Left renal cortex interstitium (tissue), 4 donors: ENCODE data around the gene PHF21B. TPM values are rescaled to one million over a fixed set of nuclear protein-coding genes. Genes with fewer than 3 reads are reported as not detected.

Experiments
- DNase-seq, 4 donors: peaks; one replicate each; pipeline ENCODE4 v3.0.0-alpha.2; 2013; ENCODE audit warnings: low read depth in 4 of 4, low spot score in 2 of 4, missing footprints in 1 of 4
- polyA plus RNA-seq, 4 donors: library from polyadenylated mRNA; unstranded; fragments of 120-200 nt; gene quantifications; one replicate each; pipeline ENCODE4 v1.2.1, GENCODE V29; 2013; ENCODE audit not compliant: insufficient read length in 4 of 4

PHF21B gene
- polyA plus RNA-seq, 4 donors: 3.6 to 8.9 (median 6.2) TPM

DNA sequence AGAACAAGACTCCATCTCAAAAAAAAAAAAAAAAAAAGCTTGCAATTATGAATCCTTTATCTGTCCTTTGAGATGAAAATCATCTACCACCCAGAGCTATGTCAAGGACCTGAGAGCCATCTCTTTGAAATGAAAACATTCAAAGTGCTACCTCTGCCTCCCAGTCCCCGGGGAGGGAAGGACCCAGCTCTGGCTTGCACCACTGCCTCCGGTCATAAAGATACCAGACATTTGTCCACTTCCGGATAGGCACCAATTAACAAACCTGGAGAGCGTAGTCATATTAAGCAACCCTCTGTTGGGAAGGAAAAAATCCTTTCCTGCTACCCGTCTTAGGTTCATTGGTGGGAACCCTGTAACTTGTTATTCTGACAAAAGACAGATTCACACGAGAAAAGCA lies 158.9 kb downstream of the PHF21B start:
- DNase-seq: no peak

DNA sequence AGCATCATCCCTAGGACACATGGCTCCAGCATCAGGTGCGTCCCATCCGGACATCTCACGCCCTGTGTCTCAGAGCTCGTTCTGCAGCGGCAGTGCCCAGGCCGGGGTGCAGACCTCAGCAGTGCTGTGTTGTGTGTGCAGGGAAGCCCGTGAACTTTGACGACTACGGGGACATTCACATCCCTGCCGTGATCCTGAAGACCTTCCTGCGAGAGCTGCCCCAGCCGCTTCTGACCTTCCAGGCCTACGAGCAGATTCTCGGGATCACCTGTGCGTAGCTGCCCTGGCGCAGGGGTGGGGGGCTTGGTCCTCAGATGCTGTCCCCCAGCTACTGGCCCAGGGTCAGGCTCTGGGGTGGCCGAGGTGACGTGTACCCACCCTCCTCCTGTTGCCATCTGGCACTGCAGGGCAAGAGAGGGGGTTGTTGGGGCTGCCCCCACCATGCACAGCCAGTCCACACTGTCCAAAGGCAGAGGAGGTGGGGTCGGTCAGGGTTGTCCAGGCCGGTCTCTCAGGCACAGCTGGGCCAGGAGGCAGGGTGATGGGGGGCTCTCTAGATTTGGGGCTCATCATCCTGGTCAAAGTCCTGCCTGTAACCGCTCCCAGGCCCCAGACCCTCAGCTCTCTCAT lies 160.9 kb downstream of the PHF21B start:
- no peak for DNase-seq

DNA sequence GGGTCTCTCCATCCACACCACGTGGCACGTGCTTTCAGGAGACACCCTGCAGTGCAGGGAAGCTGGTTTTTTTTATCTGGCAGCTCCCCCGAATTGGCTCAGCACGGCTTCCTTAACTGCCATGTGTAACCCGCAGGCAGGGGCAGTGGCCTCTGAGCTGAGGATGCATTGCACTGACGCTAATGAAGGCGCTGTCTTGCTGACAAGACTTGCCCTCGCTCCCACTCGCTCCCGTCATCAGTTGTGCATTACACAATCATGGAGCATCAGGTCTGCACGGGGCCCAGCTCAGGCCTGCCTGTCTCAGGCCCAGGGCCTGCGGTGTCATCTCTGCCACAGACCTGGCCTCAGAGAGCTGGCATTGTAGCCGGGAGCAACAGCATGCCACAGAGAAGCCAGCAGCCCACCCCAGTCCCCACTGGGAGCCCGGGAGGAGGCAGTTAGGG lies 161.5 kb downstream of the PHF21B start:
- DNase-seq: no peak

DNA sequence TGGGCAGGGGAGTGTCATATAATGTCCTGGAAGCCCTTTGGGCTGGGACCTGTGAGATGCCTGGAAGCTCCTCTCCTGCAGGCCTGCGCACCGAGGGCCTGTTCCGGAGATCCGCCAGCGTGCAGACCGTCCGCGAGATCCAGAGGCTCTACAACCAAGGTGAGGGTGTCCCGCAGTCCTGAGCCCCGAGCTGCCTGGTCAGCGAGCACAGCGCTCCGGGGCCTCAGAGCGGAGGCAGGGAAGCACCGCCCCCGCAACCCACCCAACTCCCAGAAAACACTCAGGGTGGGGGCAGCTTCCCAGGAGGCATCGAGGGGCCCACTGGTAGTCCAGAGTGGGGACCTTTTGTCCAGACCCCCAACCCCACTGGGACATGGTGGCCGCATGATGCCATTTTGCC lies 161.9 kb downstream of the PHF21B start:
- DNase-seq: no peak

DNA sequence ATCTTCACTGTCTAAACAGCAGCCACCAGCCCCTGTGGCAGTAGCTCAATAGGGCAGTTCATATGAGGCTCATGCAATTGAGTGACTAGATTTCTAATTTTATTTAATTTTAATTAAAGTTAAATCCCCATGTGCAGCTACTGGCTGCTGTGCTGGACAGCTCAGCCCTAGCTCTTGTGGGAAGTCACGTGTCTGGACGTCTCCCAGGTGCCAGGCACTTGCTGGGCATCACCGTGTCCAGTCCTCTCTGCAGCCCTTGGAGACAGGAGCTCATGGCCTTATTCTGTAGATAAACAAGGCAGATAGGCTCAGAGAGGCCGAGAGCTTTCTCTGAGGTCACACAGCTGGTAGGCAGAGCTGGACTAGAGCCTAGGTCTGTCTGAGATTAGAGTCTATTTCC lies 162.4 kb downstream of the PHF21B start:
- no peak for DNase-seq

DNA sequence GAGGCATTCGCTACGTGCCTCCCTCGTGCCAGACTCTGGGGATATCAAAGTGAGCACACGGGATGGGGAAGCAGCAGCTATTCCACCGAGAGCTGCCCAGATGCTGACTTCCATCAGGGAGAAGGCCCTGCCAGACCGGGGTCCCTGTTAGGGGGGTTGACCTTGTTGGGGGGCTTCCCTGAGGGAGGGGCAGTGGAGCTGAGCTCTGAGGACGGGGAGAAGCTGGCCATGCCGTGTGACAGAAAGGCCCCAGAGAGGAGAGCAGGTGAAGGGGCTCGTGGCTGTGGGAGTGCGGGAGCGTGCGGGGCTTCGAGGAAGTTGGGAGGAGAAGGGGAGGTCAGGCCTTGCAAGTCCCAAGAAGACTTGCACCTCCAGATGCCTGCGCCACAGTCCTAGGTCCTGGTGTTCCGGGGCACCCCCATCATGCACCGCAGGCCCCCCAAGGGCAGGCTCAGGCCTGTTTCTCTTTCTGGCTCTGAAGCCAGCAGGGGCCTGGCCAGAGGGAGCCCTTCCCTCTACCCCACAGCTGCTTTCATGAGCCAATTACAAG lies 163.0 kb downstream of the PHF21B start:
- no peak for DNase-seq

DNA sequence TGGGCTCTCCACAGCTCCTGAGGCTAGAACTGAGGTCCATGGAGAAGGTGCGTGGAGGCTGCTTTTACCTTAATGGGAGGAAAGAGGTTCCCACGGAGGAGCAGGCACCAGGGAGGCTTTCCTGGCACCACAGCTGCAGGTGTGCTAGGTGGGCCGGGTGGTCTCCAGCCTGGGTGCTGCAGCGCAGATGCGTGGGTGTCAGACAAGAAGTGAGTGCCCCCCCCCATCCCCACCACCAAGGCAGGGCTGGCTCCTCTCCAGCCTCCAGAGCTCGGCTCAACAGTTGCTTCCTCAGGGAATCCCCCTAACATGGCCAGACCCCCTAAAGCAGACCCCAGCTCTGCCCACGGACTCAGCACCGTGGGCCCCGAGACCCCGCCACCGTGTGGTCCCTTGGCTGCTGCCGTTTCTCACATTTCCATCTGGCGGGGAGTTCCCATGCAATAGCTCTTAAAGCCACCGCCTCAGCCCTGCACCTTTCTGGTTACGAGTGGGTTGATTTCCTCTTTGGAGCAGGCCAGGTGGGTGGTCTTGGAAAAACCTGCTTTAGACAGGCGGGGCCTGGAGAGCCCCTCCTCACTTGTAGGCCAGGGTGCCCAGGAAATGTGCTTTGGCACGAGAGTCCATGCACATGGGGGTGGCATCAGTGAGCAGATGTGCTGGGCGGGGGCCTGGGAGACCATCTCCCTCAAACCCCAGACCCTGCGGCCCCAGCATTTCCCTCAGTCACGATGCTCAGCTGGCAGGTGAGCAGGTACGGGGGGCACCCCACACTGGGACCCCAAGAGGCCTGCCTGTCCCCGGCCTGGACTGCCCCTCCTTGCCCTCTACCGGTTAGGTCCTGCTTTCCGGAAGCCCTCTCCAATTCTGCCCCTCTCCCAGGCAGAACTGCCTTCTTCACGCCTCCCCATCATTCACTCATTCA lies 163.7 kb downstream of the PHF21B start:
- DNase-seq: no peak

DNA sequence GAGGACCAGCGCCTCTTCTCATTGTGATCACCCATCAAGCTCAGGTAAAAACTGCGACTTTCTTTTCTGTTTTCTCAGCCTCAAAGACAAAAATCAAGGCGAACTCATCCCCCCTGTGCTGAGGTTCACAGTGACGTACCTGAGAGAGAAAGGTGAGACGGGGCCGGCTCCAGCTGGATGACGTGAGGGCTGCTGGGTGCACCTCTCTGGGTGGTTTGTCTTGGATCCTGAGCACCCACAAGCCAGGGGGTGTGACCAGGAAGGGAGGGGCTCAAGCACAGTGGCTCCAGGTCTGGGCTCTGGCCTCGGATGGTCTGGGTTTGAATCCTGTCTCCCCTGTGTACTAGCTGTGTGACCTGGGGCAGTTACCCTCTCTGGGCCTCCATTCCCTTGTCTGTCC lies 164.6 kb downstream of the PHF21B start:
- no peak for DNase-seq

DNA sequence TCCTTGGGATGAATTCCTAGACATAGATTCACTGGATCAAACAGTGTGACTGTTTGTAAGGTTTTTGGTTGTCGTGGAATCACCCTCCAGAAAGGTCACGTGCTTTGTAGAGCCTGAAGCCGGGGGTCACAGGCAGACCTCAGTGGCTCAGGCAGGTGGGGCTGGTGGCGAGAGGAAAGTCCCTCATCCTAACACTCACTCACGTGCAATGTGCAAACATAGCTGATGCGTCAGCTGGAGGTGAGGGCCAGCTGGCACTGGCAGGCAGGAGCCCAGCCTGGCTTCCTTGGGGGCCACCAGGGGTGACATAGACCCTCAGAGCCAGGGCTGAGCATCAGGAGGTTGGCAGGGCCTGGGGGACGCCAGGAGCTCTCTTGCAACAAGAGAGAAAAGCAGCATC lies 167.4 kb downstream of the PHF21B start:
- no peak for DNase-seq

DNA sequence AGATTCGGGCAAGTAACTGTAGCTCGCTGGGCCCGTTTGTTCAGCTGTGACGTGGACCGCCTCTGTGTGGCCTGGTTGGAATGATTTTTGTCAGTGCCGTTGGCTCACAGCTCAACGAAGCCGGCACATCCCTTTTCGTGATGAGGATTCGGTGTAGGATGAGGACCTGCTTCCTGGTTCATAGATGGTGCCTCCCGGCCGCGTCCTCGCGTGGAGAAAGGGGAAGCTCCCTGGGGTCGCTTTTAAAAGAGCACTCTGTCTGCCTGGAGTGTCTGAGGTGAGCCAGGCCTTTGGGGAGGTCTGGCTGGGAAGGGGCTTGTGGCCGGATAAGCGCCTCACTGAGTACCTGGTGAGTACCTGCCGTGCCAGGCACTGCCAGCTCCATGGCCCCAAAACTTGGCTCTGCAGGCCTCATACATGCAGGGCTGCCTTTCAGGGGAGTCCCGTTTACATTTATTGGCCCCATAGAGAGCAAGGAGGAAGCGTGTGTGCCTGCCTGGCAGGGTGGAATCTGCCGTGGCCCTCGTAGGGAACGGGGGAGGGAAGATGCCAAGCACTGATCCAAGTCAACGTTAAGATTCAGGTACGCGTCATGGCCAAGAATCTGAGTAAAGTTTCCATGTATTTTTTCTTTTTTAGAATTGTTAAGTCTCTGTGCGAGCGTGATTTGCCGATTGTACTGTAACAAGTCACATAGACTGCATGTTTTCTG lies 169.0 kb downstream of the PHF21B start:
- no peak for DNase-seq

DNA sequence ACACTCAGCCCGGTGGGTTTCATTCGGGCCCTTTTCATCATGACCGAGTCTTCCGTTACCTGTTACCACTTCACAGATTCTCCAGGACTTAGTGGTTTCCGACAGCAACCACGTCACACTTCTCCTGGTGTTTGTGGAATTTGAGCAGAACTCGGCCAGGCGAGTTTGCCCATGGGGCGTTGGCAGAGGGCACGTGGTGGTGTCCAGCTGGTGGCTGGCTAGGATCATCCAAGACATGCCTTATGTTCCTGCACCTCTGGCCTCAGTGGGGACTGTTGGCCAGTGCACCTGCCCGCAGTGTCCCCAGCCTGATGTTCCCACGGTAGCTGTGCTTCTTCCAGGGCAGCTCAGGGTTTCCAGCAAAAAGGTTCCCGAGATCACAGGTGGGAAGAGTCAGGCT lies 170.1 kb downstream of the PHF21B start:
- DNase-seq: no peak

DNA sequence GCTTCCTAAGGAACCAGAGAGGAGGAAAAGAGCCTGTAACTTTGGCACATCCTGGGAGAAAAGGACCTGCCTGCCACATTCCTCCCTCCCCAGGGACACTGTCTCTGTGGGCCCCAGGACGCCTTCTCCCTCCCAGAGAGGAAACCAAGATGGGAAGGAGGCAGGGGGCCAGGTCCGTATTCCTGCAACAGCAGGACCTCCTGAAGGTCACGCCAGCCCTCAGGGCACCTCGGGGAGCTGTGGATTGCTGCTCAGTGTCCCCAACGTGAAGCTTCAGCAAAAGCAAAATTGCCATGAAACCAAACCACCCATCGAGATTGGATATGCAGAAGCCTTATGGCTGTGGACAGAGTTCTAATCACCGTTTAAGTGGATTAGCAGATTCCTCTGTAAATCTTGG lies 170.7 kb downstream of the PHF21B start:
- no peak for DNase-seq

DNA sequence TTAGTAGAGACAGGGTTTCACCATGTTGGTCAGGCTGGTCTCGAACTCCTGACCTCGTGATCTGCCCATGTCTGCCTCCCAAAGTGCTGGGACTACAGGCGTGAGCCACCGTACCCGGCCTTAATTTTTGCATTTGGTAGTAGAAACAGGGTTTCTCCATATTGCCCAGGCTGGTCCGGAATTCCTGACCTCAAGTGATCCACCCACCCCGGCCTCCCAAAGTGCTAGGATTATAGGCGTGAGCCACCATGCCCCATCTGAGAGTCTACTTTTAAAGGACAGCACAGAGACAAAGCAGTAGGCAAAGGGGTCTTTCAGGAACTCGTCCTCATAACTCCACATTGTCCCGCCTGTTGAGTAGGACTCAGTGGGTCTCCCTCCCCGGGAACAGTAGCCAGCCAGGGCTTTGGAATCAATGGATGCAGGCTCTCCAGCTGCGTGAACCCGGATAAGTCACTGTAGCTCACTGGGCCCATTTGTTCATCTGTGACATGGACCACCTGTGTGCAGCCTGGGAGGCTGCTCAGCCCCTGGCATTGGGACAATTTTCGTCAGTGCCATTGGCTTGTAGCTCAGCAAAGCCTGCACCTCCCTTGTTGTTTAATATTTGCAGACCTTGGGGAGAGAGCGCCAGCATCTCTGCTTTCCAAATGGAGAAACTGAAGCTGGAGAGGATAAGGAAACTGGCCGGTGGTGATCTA lies 171.3 kb downstream of the PHF21B start:
- no peak for DNase-seq

DNA sequence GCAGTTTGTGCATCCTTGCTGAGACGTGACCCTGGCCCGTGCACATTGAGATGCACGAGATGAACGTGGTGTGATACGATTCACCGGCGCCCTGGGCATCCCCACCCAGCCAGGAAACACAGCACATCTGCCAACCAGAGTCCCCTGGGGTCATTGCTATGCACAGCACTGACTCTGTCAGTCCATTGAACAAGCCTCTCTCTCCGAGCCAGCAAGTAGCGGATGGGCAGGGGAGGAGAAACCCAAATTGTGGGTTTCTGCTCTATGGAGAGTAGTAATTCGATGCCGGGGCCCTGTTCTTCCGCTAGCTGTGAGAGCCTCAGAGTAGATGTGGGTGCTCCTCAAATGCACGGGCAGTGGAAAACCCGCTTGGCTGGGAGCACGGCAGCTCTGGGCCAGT lies 172.3 kb downstream of the PHF21B start:
- no peak for DNase-seq

DNA sequence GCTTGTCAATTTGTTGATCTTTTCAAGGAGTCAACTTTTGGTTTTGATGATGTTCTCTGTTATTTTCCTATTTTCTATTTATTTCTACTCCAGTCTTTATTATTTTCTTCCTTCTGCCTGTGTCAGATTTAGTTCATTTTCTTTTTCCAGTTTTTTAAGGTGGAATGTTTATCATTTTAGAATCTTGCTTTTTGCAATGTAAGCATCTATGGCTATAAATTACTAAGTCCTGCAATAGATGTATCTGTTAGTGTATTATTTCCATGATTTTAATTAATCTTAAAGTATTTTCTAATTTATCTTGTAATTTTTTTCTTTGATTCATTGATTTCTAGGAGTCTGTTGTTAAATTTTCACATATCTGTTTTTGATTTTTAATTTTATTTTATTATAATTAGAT lies 175.7 kb downstream of the PHF21B start:
- no peak for DNase-seq

DNA sequence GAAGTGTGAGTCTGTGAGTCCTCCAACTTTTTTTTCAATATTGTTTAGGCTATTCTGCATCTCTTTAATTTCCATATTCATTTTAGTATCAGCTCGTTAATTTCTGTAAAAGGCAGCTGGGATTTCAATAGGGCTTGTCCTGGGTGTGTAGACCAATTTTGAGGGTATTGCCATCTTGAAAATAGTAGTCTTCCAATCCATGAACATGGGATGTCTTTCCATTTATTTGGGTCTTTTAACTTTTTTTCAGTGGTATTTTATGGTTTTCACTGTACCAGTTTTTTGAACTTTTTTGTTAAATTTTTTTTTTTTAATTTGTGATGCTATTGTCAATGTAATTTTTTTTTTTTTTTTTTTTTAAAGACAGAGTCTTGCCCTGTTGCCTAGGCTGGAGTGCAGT lies 177.9 kb downstream of the PHF21B start:
- DNase-seq: no peak
